Measurements from ENCODE around the gene ARHGEF17. TPM values are rescaled to one million over a fixed set of nuclear protein-coding genes. Genes with fewer than 3 reads are reported as not detected.

Gene ARHGEF17
- total RNA-seq, 4 donors from 2014 or later = 12.0 to 44.9 (median 27.1) TPM

- in situ Hi-C loops (cut with MboI; ENCODE audit: low pct_ligation_motif_present in 1 of 4, low pct_unique_long_range_greater_than_20kb in 1 of 4, low sequenced_read_pairs in 3 of 4) (no loop called here), intact Hi-C loops (cut with DNase I; ENCODE audit: low total_unique reads) (no loop called here)
- no peaks in the 10 kb centered on the region for H3K9me3 ChIP-seq
- no peaks in the 10 kb centered on the region for H3K27me3 ChIP-seq
- H3K36me3 ChIP-seq = no peaks in the 10 kb centered on the region
- no peaks in the 10 kb centered on the region for H3K4me1 ChIP-seq
- no peak for TF ChIP-seq CTCF (IDR thresholded peaks at IDR 0.05)
- no peak for TF ChIP-seq POLR2AphosphoS5 (IDR thresholded peaks at IDR 0.05)
- TF ChIP-seq EP300 (IDR thresholded peaks at IDR 0.05; ENCODE audit: low read depth) = no peak
- no peak for TF ChIP-seq POLR2A (IDR thresholded peaks at IDR 0.05)
- no peak for DNase-seq
- WGBS, 2 donors (ENCODE audit: low coverage in 1 of 2) = 89% methylated on average over 19 of the region's 19 CpGs; no CpG with 5 or more reads in 1 of the 2 donors
- no peak overlapping the region for H3K27ac ChIP-seq
- no peak overlapping the region for H3K4me3 ChIP-seq
Measured at GRCh38 chr11:73359930-73360742, 52.1 kb downstream of the ARHGEF17 start.

- in situ Hi-C loops (cut with MboI; ENCODE audit: low pct_ligation_motif_present in 1 of 4, low pct_unique_long_range_greater_than_20kb in 1 of 4, low sequenced_read_pairs in 3 of 4) (no loop called here), intact Hi-C loops (cut with DNase I; ENCODE audit: low total_unique reads) (no loop called here)
- Histone ChIP-seq H3K4me1 (no peaks in the 10 kb centered on the region), H3K36me3 (no peaks in the 10 kb centered on the region), H3K9me3 (no peaks in the 10 kb centered on the region), H3K27ac (no peak overlapping the region), H3K27me3 (no peaks in the 10 kb centered on the region), H3K4me3 (no peak overlapping the region)
- no peak for DNase-seq
- TF ChIP-seq EP300 (IDR thresholded peaks at IDR 0.05; ENCODE audit: low read depth) (no peak), POLR2AphosphoS5 (IDR thresholded peaks at IDR 0.05) (no peak), CTCF (IDR thresholded peaks at IDR 0.05) (no peak), POLR2A (IDR thresholded peaks at IDR 0.05) (no peak)
- 92 to 100% methylated on average over 1 to 8 of the region's 8 CpGs for WGBS, 2 donors (ENCODE audit: low coverage in 1 of 2)
Measured at GRCh38 chr11:73360743-73361369, 52.8 kb downstream of the ARHGEF17 start.

- no peak for TF ChIP-seq POLR2A (IDR thresholded peaks at IDR 0.05)
- TF ChIP-seq CTCF (IDR thresholded peaks at IDR 0.05) = no peak
- TF ChIP-seq POLR2AphosphoS5 (IDR thresholded peaks at IDR 0.05) = no peak
- TF ChIP-seq EP300 (IDR thresholded peaks at IDR 0.05; ENCODE audit: low read depth) = no peak
- Histone ChIP-seq H3K4me1 (peaks cover 0 to 5% (median 0%) of the 10 kb centered on the region in 4 donors), H3K36me3 (no peaks in the 10 kb centered on the region), H3K27ac (no peak overlapping the region), H3K9me3 (no peaks in the 10 kb centered on the region), H3K4me3 (no peak overlapping the region), H3K27me3 (no peaks in the 10 kb centered on the region)
- intact Hi-C loops (cut with DNase I; ENCODE audit: low total_unique reads) (no loop called here), in situ Hi-C loops (cut with MboI; ENCODE audit: low pct_ligation_motif_present in 1 of 4, low pct_unique_long_range_greater_than_20kb in 1 of 4, low sequenced_read_pairs in 3 of 4) (no loop called here)
- no peak for DNase-seq
- 90% methylated on average over 38 of the region's 70 CpGs; no CpG with 5 or more reads in 1 of the 2 donors for WGBS, 2 donors (ENCODE audit: low coverage in 1 of 2)
Measured at GRCh38 chr11:73361953-73362776, 54.1 kb downstream of the ARHGEF17 start.

GRCh38 chr11:73363147-73363546, 55.1 kb downstream of the ARHGEF17 start:
- no peaks in the 10 kb centered on the region for H3K27me3 ChIP-seq
- DNase-seq = no peak
- WGBS, 2 donors (ENCODE audit: low coverage in 1 of 2) = 95% methylated on average over 9 of the region's 9 CpGs; no CpG with 5 or more reads in 1 of the 2 donors
- no peak overlapping the region for H3K27ac ChIP-seq
- H3K4me1 ChIP-seq = peaks cover 0 to 5% (median 0%) of the 10 kb centered on the region in 4 donors
- H3K4me3 ChIP-seq = no peak overlapping the region
- H3K9me3 ChIP-seq = no peaks in the 10 kb centered on the region
- in situ Hi-C loops (cut with MboI; ENCODE audit: low pct_ligation_motif_present in 1 of 4, low pct_unique_long_range_greater_than_20kb in 1 of 4, low sequenced_read_pairs in 3 of 4) = no loop called here
- intact Hi-C loops (cut with DNase I; ENCODE audit: low total_unique reads) = no loop called here
- H3K36me3 ChIP-seq = no peaks in the 10 kb centered on the region
- TF ChIP-seq POLR2AphosphoS5 (IDR thresholded peaks at IDR 0.05) (no peak), POLR2A (IDR thresholded peaks at IDR 0.05) (no peak), EP300 (IDR thresholded peaks at IDR 0.05; ENCODE audit: low read depth) (no peak), CTCF (IDR thresholded peaks at IDR 0.05) (no peak)

Data from transverse colon (tissue), 4 donors.